ENCODE measurements around the gene TSPAN5.

Gene TSPAN5

DNA sequence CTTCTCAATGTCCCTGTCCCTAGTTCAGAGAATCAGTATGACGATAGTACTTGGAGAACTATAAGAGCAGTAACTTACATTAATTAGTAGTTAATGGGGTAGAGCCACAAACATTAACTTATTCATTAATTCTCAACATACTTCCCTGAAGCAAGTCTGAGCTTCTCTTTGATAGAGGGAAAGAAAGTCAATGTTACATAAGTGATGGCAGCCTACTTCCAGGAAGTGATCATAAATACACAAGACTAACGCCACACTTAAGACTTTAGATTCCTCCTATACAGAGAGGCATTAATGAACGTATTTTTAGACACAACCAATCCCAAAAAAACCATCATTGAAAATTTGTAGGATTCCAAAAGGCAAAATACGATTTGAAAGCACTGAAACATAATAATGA, 33.8 kb downstream of the TSPAN5 start:
- TF ChIP-seq, protein P1, sequence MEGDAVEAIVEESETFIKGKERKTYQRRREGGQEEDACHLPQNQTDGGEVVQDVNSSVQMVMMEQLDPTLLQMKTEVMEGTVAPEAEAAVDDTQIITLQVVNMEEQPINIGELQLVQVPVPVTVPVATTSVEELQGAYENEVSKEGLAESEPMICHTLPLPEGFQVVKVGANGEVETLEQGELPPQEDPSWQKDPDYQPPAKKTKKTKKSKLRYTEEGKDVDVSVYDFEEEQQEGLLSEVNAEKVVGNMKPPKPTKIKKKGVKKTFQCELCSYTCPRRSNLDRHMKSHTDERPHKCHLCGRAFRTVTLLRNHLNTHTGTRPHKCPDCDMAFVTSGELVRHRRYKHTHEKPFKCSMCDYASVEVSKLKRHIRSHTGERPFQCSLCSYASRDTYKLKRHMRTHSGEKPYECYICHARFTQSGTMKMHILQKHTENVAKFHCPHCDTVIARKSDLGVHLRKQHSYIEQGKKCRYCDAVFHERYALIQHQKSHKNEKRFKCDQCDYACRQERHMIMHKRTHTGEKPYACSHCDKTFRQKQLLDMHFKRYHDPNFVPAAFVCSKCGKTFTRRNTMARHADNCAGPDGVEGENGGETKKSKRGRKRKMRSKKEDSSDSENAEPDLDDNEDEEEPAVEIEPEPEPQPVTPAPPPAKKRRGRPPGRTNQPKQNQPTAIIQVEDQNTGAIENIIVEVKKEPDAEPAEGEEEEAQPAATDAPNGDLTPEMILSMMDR (conservative IDR thresholded peaks at IDR 0.05), result no peak
- H3K27ac ChIP-seq, result no peak overlapping the region

- no peak overlapping the region for H3K27ac ChIP-seq
- TF ChIP-seq, protein P1 (conservative IDR thresholded peaks at IDR 0.05), result no peak
Observed at GRCh38 chr4:98624144-98624543, 34.3 kb downstream of the TSPAN5 start.

DNA sequence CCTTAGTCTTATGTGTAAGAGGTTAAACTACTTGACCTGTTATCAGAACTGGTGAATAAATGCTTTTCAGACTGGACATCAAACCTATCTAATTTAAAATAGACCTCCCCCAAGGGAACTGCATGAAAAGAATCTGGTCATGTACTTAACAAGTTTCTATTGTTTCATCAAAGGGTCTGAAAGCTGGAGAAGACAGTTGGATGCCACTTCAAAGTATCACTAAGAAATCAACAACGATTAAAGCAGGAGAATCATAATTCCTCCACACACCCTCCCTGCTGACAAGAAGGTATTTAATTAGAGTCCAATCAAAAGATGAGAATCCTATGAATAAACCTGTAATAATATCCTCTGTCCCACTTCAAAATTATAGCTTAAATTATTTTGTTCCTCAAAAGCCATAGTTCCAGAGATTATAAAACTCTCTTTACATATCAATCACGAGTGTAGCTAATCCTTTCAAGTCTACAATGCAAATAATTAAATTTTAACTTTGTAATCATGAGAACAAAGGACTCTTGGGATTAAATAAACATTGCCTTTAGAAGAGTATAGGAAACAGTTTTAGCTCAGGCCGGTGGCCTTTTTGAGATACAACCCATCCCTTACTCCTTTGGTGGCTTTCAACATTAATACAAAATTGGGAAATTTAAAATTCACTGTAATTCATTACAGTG, 35.1 kb downstream of the TSPAN5 start:
- H3K27ac ChIP-seq, result peak overlapping the region; percentile 18; the same call in 1 of the 2 replicates
- TF ChIP-seq, protein P1 (conservative IDR thresholded peaks at IDR 0.05), result no peak

DNA sequence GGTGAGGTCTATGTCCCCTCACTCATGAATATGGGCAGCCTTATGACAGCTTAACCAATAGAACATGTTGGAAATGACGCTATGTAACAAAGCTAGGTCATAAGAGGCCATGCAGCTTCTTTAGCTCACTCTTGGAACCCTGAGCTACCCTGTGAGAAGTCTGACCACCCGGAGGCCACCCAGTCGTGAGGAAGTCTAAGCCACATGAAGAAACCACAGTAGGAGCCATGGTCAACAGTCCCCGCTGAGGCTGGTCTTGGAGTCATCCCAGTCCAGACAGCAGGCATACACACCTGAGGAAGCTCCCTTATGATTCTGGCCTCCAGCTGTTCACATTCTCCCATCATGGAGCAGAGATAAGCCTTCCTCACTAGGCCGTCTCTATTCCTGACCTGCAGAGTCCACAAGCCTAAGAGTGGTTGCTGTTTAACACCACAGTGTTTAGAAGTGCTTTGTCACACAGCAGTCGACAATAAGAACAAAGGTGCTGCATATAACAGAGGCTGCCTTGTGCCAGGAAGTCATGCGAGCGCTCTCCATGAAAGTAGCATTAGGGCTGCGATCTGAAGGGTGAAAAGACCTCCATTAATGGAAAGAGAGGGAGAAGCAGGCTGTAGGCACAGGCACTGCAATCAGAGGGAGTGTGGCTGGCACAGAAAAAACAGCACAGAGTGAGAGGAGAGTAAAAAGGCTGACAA, 38.2 kb downstream of the TSPAN5 start:
- peak overlapping the region; percentile 76 for H3K27ac ChIP-seq
- TF ChIP-seq, protein P1 (conservative IDR thresholded peaks at IDR 0.05), result no peak

GRCh38 chr4:98619180-98619579, 39.2 kb downstream of the TSPAN5 start:
- peak overlapping the region; percentile 76 for H3K27ac ChIP-seq
- TF ChIP-seq, protein P1 (conservative IDR thresholded peaks at IDR 0.05), result no peak

DNA sequence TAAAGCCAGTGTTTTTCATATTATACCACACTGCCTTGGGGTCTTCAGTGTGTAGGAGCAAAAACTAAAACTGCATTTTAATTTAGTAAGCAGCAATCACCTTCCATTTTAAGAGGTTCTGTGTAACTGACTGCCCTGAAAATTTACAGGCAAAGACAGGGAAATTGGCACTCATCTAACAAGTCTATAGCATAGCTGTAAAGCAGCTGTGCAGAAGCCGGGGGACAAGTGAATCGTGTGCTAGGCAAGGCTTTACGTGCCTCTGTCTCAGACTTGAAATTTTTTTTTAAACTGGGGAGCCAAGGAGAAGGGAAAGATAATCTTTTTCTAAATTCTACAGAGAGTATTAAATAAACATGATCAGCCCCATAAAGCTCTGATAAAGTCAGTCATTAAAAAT, 39.7 kb downstream of the TSPAN5 start:
- TF ChIP-seq, protein P1 (conservative IDR thresholded peaks at IDR 0.05), result no peak
- peak overlapping the region; percentile 76 for H3K27ac ChIP-seq

- peak overlapping the region; percentile 76 for H3K27ac ChIP-seq
- TF ChIP-seq, protein P1 (conservative IDR thresholded peaks at IDR 0.05), result no peak
Observed at GRCh38 chr4:98617358-98618047, 40.9 kb downstream of the TSPAN5 start.

All from VCaP (cell line).